Loucy (cell line): ENCODE measurements around the gene NKX1-2.

Experiments
- H2AFZ ChIP-seq: fragments of 200-600 bp; sonication (generic); 2 replicates; pipeline ENCODE4 v1.6.0; 2016; ENCODE audit warnings: antibody characterized with exemption, mild to moderate bottlenecking, low read length, moderate library complexity
- H3F3A ChIP-seq: fragments of 200-600 bp; 2 replicates; pipeline ENCODE4 v1.6.0; 2016; ENCODE audit warnings: antibody characterized with exemption, low read depth, mild to moderate bottlenecking
- H3K27me3 ChIP-seq: fragments of 200-600 bp; sonication (generic); 2 replicates; pipeline ENCODE4 v1.6.1; 2014; ENCODE audit warnings: low read length, mild to moderate bottlenecking; ENCODE audit not compliant: insufficient read depth, poor library complexity, severe bottlenecking
- H3K36me3 ChIP-seq: fragments of 200-600 bp; sonication (generic); 2 replicates; pipeline ENCODE4 v1.6.1; 2016; ENCODE audit warnings: low read length; ENCODE audit not compliant: insufficient read depth
- H3K4me1 ChIP-seq: fragments of 200-600 bp; sonication (generic); 2 replicates; pipeline ENCODE4 v1.5.1; 2014; ENCODE audit warnings: low read length, mild to moderate bottlenecking; ENCODE audit not compliant: insufficient read depth, poor library complexity, severe bottlenecking
- H3K4me2 ChIP-seq: fragments of 200-600 bp; sonication (generic); 2 replicates; pipeline ENCODE4 v1.6.0; 2014; ENCODE audit warnings: antibody characterized with exemption, low read length, low read depth, mild to moderate bottlenecking; ENCODE audit not compliant: poor library complexity, severe bottlenecking
- H3K4me3 ChIP-seq: fragments of 200-600 bp; sonication (generic); 2 replicates; pipeline ENCODE4 v1.5.1; 2014; ENCODE audit warnings: low read length, mild to moderate bottlenecking, mixed read lengths; ENCODE audit not compliant: poor library complexity, severe bottlenecking
- H3K79me2 ChIP-seq: fragments of 200-600 bp; sonication (generic); 2 replicates; pipeline ENCODE4 v1.6.1; 2014; ENCODE audit warnings: low read length; ENCODE audit not compliant: insufficient read depth
- H3K9ac ChIP-seq: fragments of 200-600 bp; sonication (generic); 2 replicates; pipeline ENCODE4 v1.6.0; 2014; ENCODE audit warnings: mild to moderate bottlenecking, low read depth, low read length, moderate library complexity; ENCODE audit not compliant: poor library complexity, severe bottlenecking
- H3K9me2 ChIP-seq: fragments of 200-600 bp; sonication (generic); replicated peaks from 2 replicates; pipeline ENCODE4 v1.6.1; 2016; ENCODE audit warnings: low read depth, low read length, mixed read lengths
- H3K9me3 ChIP-seq: fragments of 200-600 bp; sonication (generic); 2 replicates; pipeline ENCODE4 v1.6.1; 2014; ENCODE audit warnings: mild to moderate bottlenecking, antibody characterized with exemption, low read length, low read depth; ENCODE audit not compliant: insufficient read depth
- H4K20me1 ChIP-seq: fragments of 200-600 bp; sonication (generic); 2 replicates; pipeline ENCODE4 v1.6.0; 2014; ENCODE audit warnings: antibody characterized with exemption, low read length, mild to moderate bottlenecking; ENCODE audit not compliant: insufficient read depth, poor library complexity, severe bottlenecking
- CTCF ChIP-seq: fragments of 200-600 bp; sonication (generic); conservative IDR thresholded peaks from 2 replicates; pipeline ENCODE4 v1.5.1; 2014; ENCODE audit warnings: mild to moderate bottlenecking, antibody characterized with exemption, low read length
- EZH2phosphoT487 ChIP-seq: fragments of 200-600 bp; IDR thresholded peaks from 2 replicates; pipeline ENCODE4 v1.6.1; 2018; ENCODE audit warnings: antibody characterized with exemption, mild to moderate bottlenecking, moderate library complexity, borderline replicate concordance

The NKX1-2 gene

GRCh38 chr10:124474514-124475070 is 24.8 kb upstream of the NKX1-2 start:
- TF ChIP-seq CTCF (no peak), EZH2phosphoT487 (no peak)
- no peaks in the 10 kb centered on the region for H3K9me3 ChIP-seq
- H3F3A ChIP-seq, result no peaks in the 10 kb centered on the region
- no peak overlapping the region for H3K4me3 ChIP-seq
- no peaks in the 10 kb centered on the region for H3K36me3 ChIP-seq
- no peaks in the 10 kb centered on the region for H3K4me1 ChIP-seq
- no peak overlapping the region for H2AFZ ChIP-seq
- no peak overlapping the region for H3K4me2 ChIP-seq
- H3K79me2 ChIP-seq, result no peaks in the 10 kb centered on the region
- no peak overlapping the region for H3K9ac ChIP-seq
- no peaks in the 10 kb centered on the region for H4K20me1 ChIP-seq
- H3K9me2 ChIP-seq, result no peaks in the 10 kb centered on the region
- H3K27me3 ChIP-seq, result no peaks in the 10 kb centered on the region

- no peaks in the 10 kb centered on the region for H3F3A ChIP-seq
- no peak overlapping the region for H3K4me3 ChIP-seq
- no peaks in the 10 kb centered on the region for H3K27me3 ChIP-seq
- no peak overlapping the region for H2AFZ ChIP-seq
- H3K36me3 ChIP-seq, result no peaks in the 10 kb centered on the region
- no peak overlapping the region for H3K4me2 ChIP-seq
- no peaks in the 10 kb centered on the region for H3K9me2 ChIP-seq
- H4K20me1 ChIP-seq, result no peaks in the 10 kb centered on the region
- H3K9ac ChIP-seq, result no peak overlapping the region
- no peaks in the 10 kb centered on the region for H3K4me1 ChIP-seq
- H3K9me3 ChIP-seq, result no peaks in the 10 kb centered on the region
- no peaks in the 10 kb centered on the region for H3K79me2 ChIP-seq
- TF ChIP-seq EZH2phosphoT487 (no peak), CTCF (no peak)
These were observed 23.2 kb upstream of the NKX1-2 start for GRCh38 chr10:124473070-124473469.

- Histone ChIP-seq H3K9me3 (no peaks in the 10 kb centered on the region), H3K4me2 (no peak overlapping the region), H3K9ac (no peak overlapping the region), H3K4me1 (no peaks in the 10 kb centered on the region), H2AFZ (no peak overlapping the region), H3F3A (no peaks in the 10 kb centered on the region), H3K9me2 (no peaks in the 10 kb centered on the region), H3K79me2 (no peaks in the 10 kb centered on the region), H3K27me3 (no peaks in the 10 kb centered on the region), H3K36me3 (no peaks in the 10 kb centered on the region), H4K20me1 (no peaks in the 10 kb centered on the region), H3K4me3 (no peak overlapping the region)
- TF ChIP-seq CTCF (no peak), EZH2phosphoT487 (no peak)
These were observed 22.2 kb upstream of the NKX1-2 start for GRCh38 chr10:124472071-124472470.
